ENCODE measurements around the gene STARD5. TPM values are rescaled to one million over a fixed set of nuclear protein-coding genes. Genes with fewer than 3 reads are reported as not detected.
A peak's percentile ranks its signal among the peaks of the same experiment; 100 is the strongest.

STARD5 gene
- polyA plus RNA-seq, 2 of the 4 experiments (the other 2 are of a cell fraction) = 2.1 to 2.8 TPM

DNA sequence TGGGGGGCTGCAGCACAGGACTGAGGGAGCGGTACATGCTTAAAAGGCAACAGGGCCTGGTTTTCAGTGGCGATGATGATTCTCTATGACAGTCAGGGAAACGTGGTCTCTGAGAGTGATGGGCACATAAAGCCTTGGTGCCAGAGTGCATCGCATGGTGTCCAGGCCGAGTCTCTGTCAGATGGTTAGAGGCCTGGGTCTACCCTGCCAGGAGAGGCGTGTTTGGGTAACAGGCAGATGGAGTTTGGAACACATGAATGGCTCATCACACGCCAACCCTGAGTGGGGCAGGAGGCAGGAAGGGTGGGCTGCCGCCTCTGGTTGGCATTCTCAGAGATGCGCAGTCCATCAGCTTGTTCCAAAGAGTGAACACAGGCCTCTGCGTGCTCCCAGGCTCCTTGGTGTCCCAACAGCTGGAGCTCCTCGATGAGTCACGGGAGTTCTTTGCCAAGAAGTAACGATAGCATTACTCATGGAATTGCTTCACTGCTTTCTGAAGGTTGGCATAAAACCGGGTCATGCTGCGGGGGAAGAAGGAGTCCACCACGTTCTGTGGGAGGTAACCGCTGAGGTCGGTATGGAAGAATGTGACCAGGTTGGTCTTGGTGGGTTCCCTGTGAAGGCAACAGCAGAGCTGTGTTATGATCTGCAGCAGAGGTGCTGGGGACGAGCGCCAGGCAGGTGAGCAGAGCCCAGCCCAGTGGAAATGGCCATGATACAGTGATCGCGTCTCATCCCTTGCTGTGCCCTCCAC lies 11.0 kb downstream of the STARD5 start (continued):
- peak; percentile 33; the same call in 1 of the 2 replicates for TF ChIP-seq GATA3 (IDR thresholded peaks at IDR 0.05; ENCODE audit: borderline replicate concordance)
- TF ChIP-seq FOSL2 (IDR thresholded peaks at IDR 0.05) = peak; percentile 96
- peak; percentile 98 for TF ChIP-seq FOSL2 (CRISPR knock-in tag; IDR thresholded peaks at IDR 0.05)
- TF ChIP-seq JUNB (IDR thresholded peaks at IDR 0.05) = peak; percentile 85
- peak; percentile 72 for TF ChIP-seq PBX3 (IDR thresholded peaks at IDR 0.05)
- TF ChIP-seq NPAS2 (CRISPR knock-in tag; IDR thresholded peaks at IDR 0.05; ENCODE audit: borderline replicate concordance) = no peak
- TF ChIP-seq EHMT2 (IDR thresholded peaks at IDR 0.05; ENCODE audit: low read depth) = no peak
- TF ChIP-seq, protein P1, sequence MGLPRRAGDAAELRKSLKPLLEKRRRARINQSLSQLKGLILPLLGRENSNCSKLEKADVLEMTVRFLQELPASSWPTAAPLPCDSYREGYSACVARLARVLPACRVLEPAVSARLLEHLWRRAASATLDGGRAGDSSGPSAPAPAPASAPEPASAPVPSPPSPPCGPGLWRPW (IDR thresholded peaks at IDR 0.05) = peak; percentile 72; the same call in 1 of the 2 replicates
- peak; percentile 93 to 97 for TF ChIP-seq CEBPB (IDR thresholded peaks at IDR 0.05)
- no peak for TF ChIP-seq HOXA7 (CRISPR knock-in tag; IDR thresholded peaks at IDR 0.05)

- H3K9me3 ChIP-seq = no peaks in the 10 kb centered on the region
- FAIRE-seq (no peak), DNase-seq (ENCODE audit: low read depth in 1 of 2, low spot score in 1 of 2) (no peak), ATAC-seq (no peak)
- ChIA-PET POLR2A (no interaction called here), CTCF (interaction anchor here (0.6 to 2.8 kb wide), 6 partner anchors 10 to 910 kb away, joined by 3 to 6 read pairs (median 4); no protein-coding TSS in a partner anchor)
- H3K4me3 ChIP-seq = no peak overlapping the region
- WGBS (ENCODE audit: missing lambda C conversion rate) = 83% methylated on average over 10 of the region's 10 CpGs
- TF ChIP-seq POLR2AphosphoS2 (conservative IDR thresholded peaks at IDR 0.05; ENCODE audit: low read length) (no peak), SREBF2 (IDR thresholded peaks at IDR 0.05) (no peak), RNF2 (IDR thresholded peaks at IDR 0.05; ENCODE audit: borderline replicate concordance, low read depth) (no peak), RCOR1 (IDR thresholded peaks at IDR 0.05; ENCODE audit: low read depth, low read length) (no peak), TFCP2L1 (CRISPR knock-in tag; IDR thresholded peaks at IDR 0.05) (no peak)
- TF ChIP-seq, protein P2, sequence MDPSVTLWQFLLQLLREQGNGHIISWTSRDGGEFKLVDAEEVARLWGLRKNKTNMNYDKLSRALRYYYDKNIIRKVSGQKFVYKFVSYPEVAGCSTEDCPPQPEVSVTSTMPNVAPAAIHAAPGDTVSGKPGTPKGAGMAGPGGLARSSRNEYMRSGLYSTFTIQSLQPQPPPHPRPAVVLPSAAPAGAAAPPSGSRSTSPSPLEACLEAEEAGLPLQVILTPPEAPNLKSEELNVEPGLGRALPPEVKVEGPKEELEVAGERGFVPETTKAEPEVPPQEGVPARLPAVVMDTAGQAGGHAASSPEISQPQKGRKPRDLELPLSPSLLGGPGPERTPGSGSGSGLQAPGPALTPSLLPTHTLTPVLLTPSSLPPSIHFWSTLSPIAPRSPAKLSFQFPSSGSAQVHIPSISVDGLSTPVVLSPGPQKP (IDR thresholded peaks at IDR 0.05; ENCODE audit: low read depth, low read length) = no peak
- H3K4me2 ChIP-seq = no peak overlapping the region
- peaks cover 17% of the 10 kb centered on the region for H3K4me1 ChIP-seq
- no peak overlapping the region for H3K27ac ChIP-seq
Measured at GRCh38 chr15:81311752-81312464, 12.0 kb downstream of the STARD5 start.

DNA sequence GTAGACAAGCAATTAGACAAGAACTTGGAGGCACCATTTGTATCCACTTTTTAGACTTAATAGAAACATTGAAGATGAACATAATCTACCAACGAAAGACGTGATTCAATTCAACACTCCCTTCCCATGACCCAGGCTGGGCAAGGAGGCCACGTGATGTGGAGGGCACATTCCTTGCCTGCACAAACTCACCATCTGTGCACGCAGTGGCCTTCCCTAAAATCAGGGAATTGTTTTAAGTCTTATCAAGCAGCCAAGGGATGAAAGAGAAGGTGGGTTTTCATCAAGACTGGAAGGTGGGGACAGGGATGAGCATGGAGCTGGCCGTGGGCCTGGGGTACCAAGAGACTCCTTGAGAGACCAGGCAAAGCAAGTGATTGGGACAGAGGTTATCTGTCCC lies 13.5 kb downstream of the STARD5 start:
- ChIA-PET POLR2A (no interaction called here), CTCF (interaction anchor here (0.8 to 3.6 kb wide), 9 partner anchors 9 to 91 kb away, joined by 3 to 29 read pairs (median 4); no protein-coding TSS in a partner anchor)
- no peak for ATAC-seq
- no peak overlapping the region for H3K4me2 ChIP-seq
- peaks cover 17% of the 10 kb centered on the region for H3K4me1 ChIP-seq
- WGBS (ENCODE audit: missing lambda C conversion rate) = 73% methylated on average over 5 of the region's 5 CpGs
- FAIRE-seq = no peak
- H3K9me3 ChIP-seq = no peaks in the 10 kb centered on the region
- no peak for DNase-seq (ENCODE audit: low read depth in 1 of 2, low spot score in 1 of 2)
- TF ChIP-seq TFCP2L1 (CRISPR knock-in tag; IDR thresholded peaks at IDR 0.05) (no peak), NFE2L2 (conservative IDR thresholded peaks at IDR 0.05; ENCODE audit: low read length) (no peak), EP300 (IDR thresholded peaks at IDR 0.05) (no peak), CEBPB (IDR thresholded peaks at IDR 0.05) (no peak), HOXA7 (CRISPR knock-in tag; IDR thresholded peaks at IDR 0.05) (no peak), ESRRA (IDR thresholded peaks at IDR 0.05; ENCODE audit: borderline replicate concordance, low read length) (no peak), HOXB13 (CRISPR knock-in tag; IDR thresholded peaks at IDR 0.05; ENCODE audit: low read depth) (no peak), CBX8 (IDR thresholded peaks at IDR 0.05) (no peak), HOXB5 (CRISPR knock-in tag; IDR thresholded peaks at IDR 0.05) (no peak), EHF (CRISPR knock-in tag; IDR thresholded peaks at IDR 0.05) (no peak), HDAC2 (IDR thresholded peaks at IDR 0.05) (no peak), HEYL (CRISPR knock-in tag; IDR thresholded peaks at IDR 0.05) (no peak)
- TF ChIP-seq, protein P2 (IDR thresholded peaks at IDR 0.05; ENCODE audit: low read depth, low read length) = no peak
- TF ChIP-seq, protein P1 (IDR thresholded peaks at IDR 0.05) = no peak
- no peak overlapping the region for H3K27ac ChIP-seq
- no peak overlapping the region for H3K4me3 ChIP-seq
